PC-3 (cell line): ENCODE results near the gene OSBPL1A. TPM values are rescaled to one million over a fixed set of nuclear protein-coding genes. Genes with fewer than 3 reads are reported as not detected.

ENCODE experiments used
- ATAC-seq: fragments of 200-7000 bp; cut with Tn5 transposase; 2 replicates; pipeline ENCODE4 v1.9.1; 2020; ENCODE audit warnings: mild to moderate bottlenecking, moderate library complexity
- BruUV-seq: library from RNA; stranded (reverse); fragments of 400-500 nt; replicated peaks from 2 replicates; lab custom pipeline; 2021; lab: Mats Ljungman, UMichigan
- CTCF ChIA-PET: fragments of 300-600 bp; sonication (Branson Sonifier 250); formaldehyde crosslinking; loops from one replicate; lab custom pipeline; 2022; ENCODE audit warnings: antibody characterized with exemption; lab: Charles Lee
- POLR2A ChIA-PET: fragments of 300-600 bp; sonication (Branson Sonifier 250); formaldehyde crosslinking; loops from one replicate; lab custom pipeline; 2022; ENCODE audit warnings: antibody characterized with exemption; ENCODE audit not compliant: unreplicated experiment; lab: Charles Lee
- DNase-seq: peaks from one replicate; pipeline ENCODE4 v3.0.0-alpha.2; 2015
- H2AFZ ChIP-seq: fragments of 300-600 bp; sonication (generic); 2 replicates; pipeline ENCODE4 v1.6.0; 2016; ENCODE audit warnings: antibody characterized with exemption, low read length
- H3F3A ChIP-seq: fragments of 300-600 bp; sonication (generic); one replicate; pipeline ENCODE4 v1.6.0; 2017; ENCODE audit warnings: antibody characterized with exemption, low read length, control low read depth, mild to moderate bottlenecking; ENCODE audit not compliant: unreplicated experiment
- H3K27ac ChIP-seq: fragments of 300-600 bp; sonication (generic); 2 replicates; pipeline ENCODE4 v1.5.1; 2016; ENCODE audit warnings: mild to moderate bottlenecking, low read length
- H3K27me3 ChIP-seq: fragments of 300-600 bp; sonication (generic); 2 replicates; pipeline ENCODE4 v1.6.1; 2016; ENCODE audit warnings: low read length, mixed read lengths
- H3K36me3 ChIP-seq: fragments of 300-600 bp; sonication (generic); 2 replicates; pipeline ENCODE4 v1.6.1; 2016; ENCODE audit warnings: low read depth, mixed run types, low read length, mixed read lengths
- H3K4me1 ChIP-seq: fragments of 300-600 bp; sonication (generic); 2 replicates; pipeline ENCODE4 v1.5.1; 2016; ENCODE audit warnings: low read length; ENCODE audit not compliant: insufficient read depth
- H3K4me2 ChIP-seq: fragments of 300-600 bp; sonication (generic); 2 replicates; pipeline ENCODE4 v1.6.0; 2016; ENCODE audit warnings: low read length
- H3K4me3 ChIP-seq: fragments of 300-600 bp; sonication (generic); 2 replicates; pipeline ENCODE4 v1.5.1; 2016; ENCODE audit warnings: mild to moderate bottlenecking, low read length, mixed read lengths
- H3K79me2 ChIP-seq: fragments of 300-600 bp; sonication (generic); 2 replicates; pipeline ENCODE4 v1.6.1; 2017; ENCODE audit warnings: low read length, mixed read lengths
- H3K9ac ChIP-seq: fragments of 300-600 bp; sonication (generic); 2 replicates; pipeline ENCODE4 v1.6.0; 2016; ENCODE audit warnings: mild to moderate bottlenecking, low read length
- H3K9me2 ChIP-seq: fragments of 300-600 bp; sonication (generic); replicated peaks from 2 replicates; pipeline ENCODE4 v1.6.1; 2016; ENCODE audit warnings: mixed run types, low read length, mixed read lengths
- H3K9me3 ChIP-seq: fragments of 300-600 bp; sonication (generic); 2 replicates; pipeline ENCODE4 v1.6.1; 2016; ENCODE audit warnings: low read length, mixed read lengths
- H4K20me1 ChIP-seq: fragments of 300-600 bp; sonication (generic); 2 replicates; pipeline ENCODE4 v1.6.1; 2016; ENCODE audit warnings: low read length, mixed read lengths
- CTCF ChIP-seq: fragments of 300-600 bp; sonication (generic); conservative IDR thresholded peaks from 2 replicates; pipeline ENCODE4 v1.5.1; 2017; ENCODE audit warnings: antibody characterized with exemption, low read depth, mild to moderate bottlenecking, low read length
- EZH2 ChIP-seq: fragments of 300-600 bp; sonication (generic); IDR thresholded peaks from one replicate; pipeline ENCODE4 v1.6.1; 2017; ENCODE audit warnings: antibody characterized with exemption, mild to moderate bottlenecking, low read length; ENCODE audit not compliant: unreplicated experiment
- EZH2phosphoT487 ChIP-seq: fragments of 300-600 bp; sonication (generic); IDR thresholded peaks from 2 replicates; pipeline ENCODE4 v1.6.1; 2018; ENCODE audit warnings: mild to moderate bottlenecking, antibody characterized with exemption, low read length, borderline replicate concordance
- intact Hi-C: fragments of 100-400 bp; cut with micrococcal nuclease; formaldehyde crosslinking; loops from 2 replicates; pipeline ENCODE4 v1.9.0; 2023
- total RNA-seq: library from RNA; depleted of rRNA; stranded (reverse); fragments of >200 nt; gene quantifications from 2 replicates; pipeline ENCODE4 v1.2.3, GENCODE V29; 2014

Gene OSBPL1A
- total RNA-seq, 1 experiment from 2014 or later: 39.7 TPM

GRCh38 chr18:24196764-24197163, 200.9 kb downstream of the OSBPL1A start:
- Histone ChIP-seq H3K9me3 (no peaks in the 10 kb centered on the region), H3K9ac (no peak overlapping the region), H3K4me3 (no peak overlapping the region), H3K9me2 (no peaks in the 10 kb centered on the region), H3K4me2 (no peak overlapping the region), H2AFZ (no peak overlapping the region), H3K27ac (no peak overlapping the region), H3K36me3 (no peaks in the 10 kb centered on the region), H3F3A (no peaks in the 10 kb centered on the region), H3K79me2 (no peaks in the 10 kb centered on the region), H3K27me3 (no peaks in the 10 kb centered on the region), H4K20me1 (no peaks in the 10 kb centered on the region), H3K4me1 (no peaks in the 10 kb centered on the region)
- no TSS peak for BruUV-seq
- intact Hi-C loops: no loop called here
- ATAC-seq (no peak), DNase-seq (no peak)
- ChIA-PET CTCF (no interaction called here), POLR2A (no interaction called here)
- TF ChIP-seq CTCF (no peak), EZH2phosphoT487 (no peak), EZH2 (no peak)

GRCh38 chr18:24195296-24196053, 202.1 kb downstream of the OSBPL1A start:
- Histone ChIP-seq H3K9me2 (no peaks in the 10 kb centered on the region), H2AFZ (no peak overlapping the region), H3K79me2 (no peaks in the 10 kb centered on the region), H3F3A (no peaks in the 10 kb centered on the region), H3K9ac (no peak overlapping the region), H3K27me3 (no peaks in the 10 kb centered on the region), H3K9me3 (no peaks in the 10 kb centered on the region), H3K4me2 (no peak overlapping the region), H4K20me1 (no peaks in the 10 kb centered on the region), H3K4me3 (no peak overlapping the region), H3K4me1 (no peaks in the 10 kb centered on the region), H3K36me3 (no peaks in the 10 kb centered on the region), H3K27ac (no peak overlapping the region)
- ChIA-PET CTCF (no interaction called here), POLR2A (no interaction called here)
- TF ChIP-seq EZH2phosphoT487 (no peak), EZH2 (no peak), CTCF (no peak)
- no peak for ATAC-seq
- BruUV-seq: no TSS peak
- intact Hi-C loops: no loop called here
- no peak for DNase-seq

GRCh38 chr18:24190590-24190989, 207.0 kb downstream of the OSBPL1A start:
- ATAC-seq (no peak), DNase-seq (no peak)
- TF ChIP-seq CTCF: no peak
- TF ChIP-seq EZH2phosphoT487: no peak
- Histone ChIP-seq H3K27me3 (no peaks in the 10 kb centered on the region), H3K79me2 (no peaks in the 10 kb centered on the region), H2AFZ (no peak overlapping the region), H3K27ac (no peak overlapping the region), H3K9me3 (no peaks in the 10 kb centered on the region), H3K4me2 (no peak overlapping the region), H3K9ac (no peak overlapping the region), H3K4me1 (no peaks in the 10 kb centered on the region), H3F3A (no peaks in the 10 kb centered on the region), H4K20me1 (no peaks in the 10 kb centered on the region), H3K36me3 (no peaks in the 10 kb centered on the region), H3K9me2 (no peaks in the 10 kb centered on the region), H3K4me3 (no peak overlapping the region)
- intact Hi-C loops: no loop called here
- no TSS peak for BruUV-seq
- POLR2A ChIA-PET: no interaction called here
- CTCF ChIA-PET: no interaction called here
